CD4-positive, alpha-beta T cell (primary cell): ENCODE data around the gene WDR31. TPM values are rescaled to one million over a fixed set of nuclear protein-coding genes. Genes with fewer than 3 reads are reported as not detected.

Source experiments
- ATAC-seq: fragments of 200-7000 bp; cut with Tn5 transposase; one replicate; pipeline ENCODE4 v1.10.0; 2022; ENCODE audit warnings: mild to moderate bottlenecking; ENCODE audit not compliant: poor library complexity
- CTCF ChIA-PET: fragments of 350-600 bp; sonication (Branson Sonifier 250); formaldehyde crosslinking; loops from one replicate; lab custom pipeline; 2021; ENCODE audit warnings: antibody characterized with exemption, inconsistent platforms; lab: Charles Lee
- POLR2A ChIA-PET: fragments of 350-600 bp; sonication (Branson Sonifier 250); formaldehyde crosslinking; loops from one replicate; lab custom pipeline; 2021; ENCODE audit warnings: antibody characterized with exemption, inconsistent platforms; lab: Charles Lee
- DNase-seq, 14 experiments: peaks; one replicate each; pipeline ENCODE4 v3.0.0-alpha.2; 2013 to 2020; ENCODE audit warnings: mixed read lengths in 2 of 14
- H3K27ac ChIP-seq, 2 donors: one replicate each; pipeline versions ENCODE4 v1.5.1 to v1.7.0; 2013; ENCODE audit warnings: low read length in 2 of 2, low read depth in 1 of 2, mild to moderate bottlenecking in 1 of 2
- H3K27me3 ChIP-seq, 2 experiments: 1 replicate in 1 of 2; 2 replicates in 1 of 2; pipeline versions ENCODE4 v1.6.1 to v1.7.0; 2013; ENCODE audit warnings: low read length in 2 of 2, control low read depth in 1 of 2, mild to moderate bottlenecking in 1 of 2, moderate library complexity in 1 of 2; ENCODE audit not compliant: insufficient read depth in 2 of 2, control insufficient read depth in 1 of 2
- H3K36me3 ChIP-seq: one replicate; pipeline ENCODE4 v1.6.1; 2013; ENCODE audit warnings: low read length, control low read depth; ENCODE audit not compliant: insufficient read depth
- H3K4me1 ChIP-seq: one replicate; pipeline ENCODE4 v1.6.1; 2013; ENCODE audit warnings: low read length, control low read depth; ENCODE audit not compliant: insufficient read depth
- H3K4me3 ChIP-seq: one replicate; pipeline ENCODE4 v1.5.1; 2013; ENCODE audit warnings: mild to moderate bottlenecking, low read length, moderate library complexity
- H3K9me3 ChIP-seq, 2 experiments: 1 replicate in 1 of 2; 2 replicates in 1 of 2; pipeline versions ENCODE4 v1.6.1 to v1.7.0; 2013; ENCODE audit warnings: low read length in 2 of 2, mild to moderate bottlenecking in 2 of 2, control low read depth in 1 of 2, moderate library complexity in 1 of 2; ENCODE audit not compliant: control insufficient read depth in 1 of 2, insufficient read depth in 1 of 2
- H3K27ac Mint-ChIP-seq: one replicate; pipeline ENCODE4 v1.8.0; 2020; ENCODE audit warnings: mixed read lengths
- H3K27me3 Mint-ChIP-seq: one replicate; pipeline ENCODE4 v1.8.0; 2021; ENCODE audit warnings: mixed read lengths
- H3K36me3 Mint-ChIP-seq: one replicate; pipeline ENCODE4 v1.8.0; 2021; ENCODE audit warnings: low read depth, mixed read lengths
- H3K4me1 Mint-ChIP-seq: one replicate; pipeline ENCODE4 v1.8.0; 2021; ENCODE audit warnings: low read depth, mixed read lengths
- H3K4me3 Mint-ChIP-seq: one replicate; pipeline ENCODE4 v1.8.0; 2020; ENCODE audit warnings: mild to moderate bottlenecking, mixed read lengths
- H3K9me3 Mint-ChIP-seq: one replicate; pipeline ENCODE4 v1.8.0; 2020; ENCODE audit warnings: mixed read lengths
- intact Hi-C, 2 experiments: fragments of 100-400 bp; cut with DNase I in 1 of 2; cut with micrococcal nuclease in 1 of 2; formaldehyde crosslinking; loops; one replicate each; pipeline versions ENCODE4 v1.15.1 to v1.9.0; 2023 to 2025; cut with DNase I, micrococcal nuclease
- total RNA-seq, 174 experiments: library from RNA in 2 of 174; stranded (reverse) in 2 of 174; gene quantifications; one replicate each; pipeline ENCODE4 v1.2.3 and lab custom pipeline; 2021 to 2026
- TF ChIP-seq, protein P1 (sequence below): fragments of 200-600 bp; IDR thresholded peaks from one replicate; pipeline ENCODE4 v1.8.0; 2022; ENCODE audit warnings: antibody characterized with exemption, mild to moderate bottlenecking

Gene WDR31
- total RNA-seq, 2 experiments from 2014 or later = 0.14 to 0.22 TPM

DNA sequence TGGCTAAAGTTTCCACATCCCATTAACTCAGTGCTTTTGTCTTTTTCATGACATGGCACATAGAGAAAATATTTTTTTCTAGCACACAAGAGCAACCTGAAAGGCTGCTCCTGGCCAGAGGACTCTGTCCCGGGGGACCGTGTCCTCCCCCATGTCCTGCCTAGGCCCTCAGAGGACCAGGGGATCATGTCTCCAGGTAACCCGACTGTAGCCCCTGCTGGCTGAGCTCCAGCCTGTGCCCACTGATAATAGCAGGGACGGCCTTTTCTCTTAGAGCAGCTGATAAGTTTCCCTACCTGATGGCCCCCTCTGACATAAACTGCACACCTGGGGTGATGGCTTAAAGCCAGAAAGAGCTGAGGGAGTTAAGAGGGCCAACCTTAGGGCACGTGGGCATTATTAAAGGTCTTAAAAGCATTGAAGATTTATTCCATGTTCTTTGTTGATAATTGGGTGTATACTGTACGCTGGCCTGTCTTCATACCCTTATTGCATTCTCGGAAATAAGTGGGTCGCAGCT, 30.8 kb upstream of the WDR31 start:
- ATAC-seq = no peak
- ChIA-PET POLR2A (no interaction called here), CTCF (interaction anchor here (0.7 kb wide), 1 partner anchor 30 kb away, joined by 4 read pairs; the partner anchor contains the start of gene ALAD)
- no peak for DNase-seq
- H3K9me3 ChIP-seq = no peaks in the 10 kb centered on the region
- Mint-ChIP-seq H3K4me3 (no peak overlapping the region), H3K27me3 (no peaks in the 10 kb centered on the region), H3K4me1 (peaks cover 16% of the 10 kb centered on the region), H3K27ac (no peak overlapping the region), H3K9me3 (no peaks in the 10 kb centered on the region), H3K36me3 (peaks cover 23% of the 10 kb centered on the region)
- TF ChIP-seq, protein P1, sequence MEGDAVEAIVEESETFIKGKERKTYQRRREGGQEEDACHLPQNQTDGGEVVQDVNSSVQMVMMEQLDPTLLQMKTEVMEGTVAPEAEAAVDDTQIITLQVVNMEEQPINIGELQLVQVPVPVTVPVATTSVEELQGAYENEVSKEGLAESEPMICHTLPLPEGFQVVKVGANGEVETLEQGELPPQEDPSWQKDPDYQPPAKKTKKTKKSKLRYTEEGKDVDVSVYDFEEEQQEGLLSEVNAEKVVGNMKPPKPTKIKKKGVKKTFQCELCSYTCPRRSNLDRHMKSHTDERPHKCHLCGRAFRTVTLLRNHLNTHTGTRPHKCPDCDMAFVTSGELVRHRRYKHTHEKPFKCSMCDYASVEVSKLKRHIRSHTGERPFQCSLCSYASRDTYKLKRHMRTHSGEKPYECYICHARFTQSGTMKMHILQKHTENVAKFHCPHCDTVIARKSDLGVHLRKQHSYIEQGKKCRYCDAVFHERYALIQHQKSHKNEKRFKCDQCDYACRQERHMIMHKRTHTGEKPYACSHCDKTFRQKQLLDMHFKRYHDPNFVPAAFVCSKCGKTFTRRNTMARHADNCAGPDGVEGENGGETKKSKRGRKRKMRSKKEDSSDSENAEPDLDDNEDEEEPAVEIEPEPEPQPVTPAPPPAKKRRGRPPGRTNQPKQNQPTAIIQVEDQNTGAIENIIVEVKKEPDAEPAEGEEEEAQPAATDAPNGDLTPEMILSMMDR = no peak
- intact Hi-C loops = no loop called here
- no peak overlapping the region for H3K4me3 ChIP-seq
- H3K27ac ChIP-seq = no peak overlapping the region
- H3K4me1 ChIP-seq = peaks cover 11% of the 10 kb centered on the region
- peaks cover 27% of the 10 kb centered on the region for H3K36me3 ChIP-seq
- H3K27me3 ChIP-seq = no peaks in the 10 kb centered on the region

GRCh38 chr9:113369855-113370140, 29.7 kb upstream of the WDR31 start:
- TF ChIP-seq, protein P1 = no peak
- peaks cover 6% of the 10 kb centered on the region for H3K4me1 Mint-ChIP-seq
- ChIA-PET POLR2A (no interaction called here), CTCF (no interaction called here)
- ATAC-seq = no peak
- no peaks in the 10 kb centered on the region for H3K9me3 ChIP-seq
- no peak overlapping the region for H3K4me3 Mint-ChIP-seq
- peaks cover 16% of the 10 kb centered on the region for H3K36me3 Mint-ChIP-seq
- no peak overlapping the region for H3K4me3 ChIP-seq
- peaks cover 21% of the 10 kb centered on the region for H3K36me3 ChIP-seq
- H3K27ac ChIP-seq = no peak overlapping the region
- H3K9me3 Mint-ChIP-seq = no peaks in the 10 kb centered on the region
- intact Hi-C loops = no loop called here
- peaks cover under 1% of the 10 kb centered on the region for H3K4me1 ChIP-seq
- no peaks in the 10 kb centered on the region for H3K27me3 ChIP-seq
- no peak overlapping the region for H3K27ac Mint-ChIP-seq
- DNase-seq = no peak
- no peaks in the 10 kb centered on the region for H3K27me3 Mint-ChIP-seq

GRCh38 chr9:113368982-113369854, 29.1 kb upstream of the WDR31 start:
- H3K27me3 Mint-ChIP-seq = no peaks in the 10 kb centered on the region
- H3K27me3 ChIP-seq = no peaks in the 10 kb centered on the region
- no peak overlapping the region for H3K27ac ChIP-seq
- TF ChIP-seq, protein P1 = no peak
- no peaks in the 10 kb centered on the region for H3K4me1 Mint-ChIP-seq
- no peak overlapping the region for H3K27ac Mint-ChIP-seq
- H3K9me3 ChIP-seq = no peaks in the 10 kb centered on the region
- H3K4me3 ChIP-seq = no peak overlapping the region
- no peak for ATAC-seq
- intact Hi-C loops = no loop called here
- peaks cover 15% of the 10 kb centered on the region for H3K36me3 ChIP-seq
- POLR2A ChIA-PET = no interaction called here
- no peaks in the 10 kb centered on the region for H3K9me3 Mint-ChIP-seq
- peaks cover 12% of the 10 kb centered on the region for H3K36me3 Mint-ChIP-seq
- CTCF ChIA-PET = no interaction called here
- no peak overlapping the region for H3K4me3 Mint-ChIP-seq
- DNase-seq = no peak
- no peaks in the 10 kb centered on the region for H3K4me1 ChIP-seq
